ENCODE results near the gene SCN1B.

DNA sequence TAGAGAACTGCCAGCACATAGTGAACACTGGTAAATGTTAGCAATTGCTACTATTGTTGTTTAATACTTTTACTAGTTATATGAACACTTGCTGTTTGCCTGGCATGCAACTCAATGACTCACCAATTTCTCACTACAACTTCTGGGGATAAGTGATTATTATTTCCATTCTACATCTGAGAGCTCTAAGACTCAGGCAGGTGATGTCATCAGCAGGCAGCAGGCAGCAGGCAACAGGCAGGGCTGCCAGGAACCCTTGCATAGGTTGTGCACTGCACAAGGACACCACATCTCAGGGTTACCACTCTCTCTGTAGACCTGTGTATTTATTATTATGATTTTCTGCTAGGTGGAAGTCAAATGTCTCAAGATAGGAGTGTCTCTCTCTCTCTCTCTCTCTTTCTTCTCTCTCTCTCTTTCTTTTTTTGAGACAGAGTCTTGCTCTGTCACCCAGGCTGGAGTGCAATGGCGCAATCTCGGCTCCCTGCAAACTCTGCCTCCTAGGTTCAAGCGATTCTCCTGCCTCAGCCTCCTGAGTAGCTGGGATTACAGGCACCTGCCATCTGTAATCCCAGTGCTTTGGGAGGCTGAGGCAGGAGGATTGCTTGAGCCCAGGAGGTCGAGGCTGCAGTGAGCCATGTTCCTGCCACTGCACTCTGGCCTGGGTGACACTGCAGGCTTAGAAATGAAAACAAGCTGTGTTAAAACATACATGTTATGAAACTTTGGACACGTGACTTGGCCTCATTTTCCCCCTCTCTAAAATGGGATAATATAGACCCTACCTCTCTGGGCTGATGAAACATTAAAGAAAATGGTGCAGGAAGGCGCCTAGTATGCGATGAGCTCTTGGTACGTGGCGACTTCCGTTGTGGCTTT is 33.9 kb downstream of the SCN1B start:
- TF ChIP-seq ZC3H4 (CRISPR knock-in tag; IDR thresholded peaks at IDR 0.05; ENCODE audit: borderline replicate concordance), result no peak
- no peak for TF ChIP-seq RAD21 (CRISPR knock-in tag; IDR thresholded peaks at IDR 0.05)
- no peak for TF ChIP-seq ZNF3 (CRISPR knock-in tag; IDR thresholded peaks at IDR 0.05)
- TF ChIP-seq, protein P1, sequence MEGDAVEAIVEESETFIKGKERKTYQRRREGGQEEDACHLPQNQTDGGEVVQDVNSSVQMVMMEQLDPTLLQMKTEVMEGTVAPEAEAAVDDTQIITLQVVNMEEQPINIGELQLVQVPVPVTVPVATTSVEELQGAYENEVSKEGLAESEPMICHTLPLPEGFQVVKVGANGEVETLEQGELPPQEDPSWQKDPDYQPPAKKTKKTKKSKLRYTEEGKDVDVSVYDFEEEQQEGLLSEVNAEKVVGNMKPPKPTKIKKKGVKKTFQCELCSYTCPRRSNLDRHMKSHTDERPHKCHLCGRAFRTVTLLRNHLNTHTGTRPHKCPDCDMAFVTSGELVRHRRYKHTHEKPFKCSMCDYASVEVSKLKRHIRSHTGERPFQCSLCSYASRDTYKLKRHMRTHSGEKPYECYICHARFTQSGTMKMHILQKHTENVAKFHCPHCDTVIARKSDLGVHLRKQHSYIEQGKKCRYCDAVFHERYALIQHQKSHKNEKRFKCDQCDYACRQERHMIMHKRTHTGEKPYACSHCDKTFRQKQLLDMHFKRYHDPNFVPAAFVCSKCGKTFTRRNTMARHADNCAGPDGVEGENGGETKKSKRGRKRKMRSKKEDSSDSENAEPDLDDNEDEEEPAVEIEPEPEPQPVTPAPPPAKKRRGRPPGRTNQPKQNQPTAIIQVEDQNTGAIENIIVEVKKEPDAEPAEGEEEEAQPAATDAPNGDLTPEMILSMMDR (CRISPR knock-in tag; IDR thresholded peaks at IDR 0.05), result no peak
- TF ChIP-seq, protein P2, sequence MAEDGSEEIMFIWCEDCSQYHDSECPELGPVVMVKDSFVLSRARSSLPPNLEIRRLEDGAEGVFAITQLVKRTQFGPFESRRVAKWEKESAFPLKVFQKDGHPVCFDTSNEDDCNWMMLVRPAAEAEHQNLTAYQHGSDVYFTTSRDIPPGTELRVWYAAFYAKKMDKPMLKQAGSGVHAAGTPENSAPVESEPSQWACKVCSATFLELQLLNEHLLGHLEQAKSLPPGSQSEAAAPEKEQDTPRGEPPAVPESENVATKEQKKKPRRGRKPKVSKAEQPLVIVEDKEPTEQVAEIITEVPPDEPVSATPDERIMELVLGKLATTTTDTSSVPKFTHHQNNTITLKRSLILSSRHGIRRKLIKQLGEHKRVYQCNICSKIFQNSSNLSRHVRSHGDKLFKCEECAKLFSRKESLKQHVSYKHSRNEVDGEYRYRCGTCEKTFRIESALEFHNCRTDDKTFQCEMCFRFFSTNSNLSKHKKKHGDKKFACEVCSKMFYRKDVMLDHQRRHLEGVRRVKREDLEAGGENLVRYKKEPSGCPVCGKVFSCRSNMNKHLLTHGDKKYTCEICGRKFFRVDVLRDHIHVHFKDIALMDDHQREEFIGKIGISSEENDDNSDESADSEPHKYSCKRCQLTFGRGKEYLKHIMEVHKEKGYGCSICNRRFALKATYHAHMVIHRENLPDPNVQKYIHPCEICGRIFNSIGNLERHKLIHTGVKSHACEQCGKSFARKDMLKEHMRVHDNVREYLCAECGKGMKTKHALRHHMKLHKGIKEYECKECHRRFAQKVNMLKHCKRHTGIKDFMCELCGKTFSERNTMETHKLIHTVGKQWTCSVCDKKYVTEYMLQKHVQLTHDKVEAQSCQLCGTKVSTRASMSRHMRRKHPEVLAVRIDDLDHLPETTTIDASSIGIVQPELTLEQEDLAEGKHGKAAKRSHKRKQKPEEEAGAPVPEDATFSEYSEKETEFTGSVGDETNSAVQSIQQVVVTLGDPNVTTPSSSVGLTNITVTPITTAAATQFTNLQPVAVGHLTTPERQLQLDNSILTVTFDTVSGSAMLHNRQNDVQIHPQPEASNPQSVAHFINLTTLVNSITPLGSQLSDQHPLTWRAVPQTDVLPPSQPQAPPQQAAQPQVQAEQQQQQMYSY (CRISPR knock-in tag; IDR thresholded peaks at IDR 0.05), result no peak
- no peak for TF ChIP-seq ZNF441 (CRISPR knock-in tag; IDR thresholded peaks at IDR 0.05; ENCODE audit: borderline replicate concordance)
